OCI-LY1 (cell line): ENCODE data around the gene RER1.

Experiments
- H2AFZ ChIP-seq: fragments of 200-600 bp; sonication (generic), shearing (Covaris generic); 2 replicates; pipeline ENCODE4 v1.6.0; 2014; ENCODE audit warnings: antibody characterized with exemption, mild to moderate bottlenecking, low read length
- H3F3A ChIP-seq: fragments of 200-600 bp; sonication (generic), shearing (Covaris generic); 2 replicates; pipeline ENCODE4 v1.6.0; 2014; ENCODE audit warnings: mild to moderate bottlenecking, antibody characterized with exemption, low read length, moderate library complexity; ENCODE audit not compliant: insufficient read depth
- H3K27ac ChIP-seq: fragments of 200-600 bp; sonication (generic); 2 replicates; pipeline ENCODE4 v1.5.1; 2014; ENCODE audit warnings: low read length, mixed run types, mild to moderate bottlenecking, low read depth; ENCODE audit not compliant: poor library complexity, severe bottlenecking
- H3K27me3 ChIP-seq: fragments of 200-600 bp; sonication (generic); 2 replicates; pipeline ENCODE4 v1.6.0; 2014; ENCODE audit warnings: antibody characterized with exemption, mild to moderate bottlenecking, low read length, moderate library complexity; ENCODE audit not compliant: insufficient read depth
- H3K36me3 ChIP-seq: fragments of 200-600 bp; sonication (generic); 2 replicates; pipeline ENCODE4 v1.6.1; 2014; ENCODE audit warnings: mild to moderate bottlenecking, antibody characterized with exemption, low read length, moderate library complexity, mixed read lengths; ENCODE audit not compliant: insufficient read depth
- H3K4me1 ChIP-seq: fragments of 200-600 bp; sonication (generic); 2 replicates; pipeline ENCODE4 v1.5.1; 2014; ENCODE audit warnings: mild to moderate bottlenecking, low read length, moderate library complexity; ENCODE audit not compliant: insufficient read depth, severe bottlenecking
- H3K4me2 ChIP-seq: fragments of 200-600 bp; sonication (generic), shearing (Covaris generic); 2 replicates; pipeline ENCODE4 v1.6.1; 2014; ENCODE audit warnings: low read length
- H3K4me3 ChIP-seq: fragments of 200-600 bp; sonication (generic); 2 replicates; pipeline ENCODE4 v1.5.1; 2014; ENCODE audit warnings: low read length, low read depth, mild to moderate bottlenecking, mixed read lengths; ENCODE audit not compliant: poor library complexity, severe bottlenecking
- H3K79me2 ChIP-seq: fragments of 200-600 bp; shearing (Covaris generic); 2 replicates; pipeline ENCODE4 v1.6.1; 2016; ENCODE audit warnings: mixed run types, low read length, mixed read lengths; ENCODE audit not compliant: insufficient read depth
- H3K9ac ChIP-seq: fragments of 200-600 bp; sonication (generic), shearing (Covaris generic); 2 replicates; pipeline ENCODE4 v1.6.1; 2014; ENCODE audit warnings: mild to moderate bottlenecking, low read length, mixed read lengths
- H3K9me2 ChIP-seq: fragments of 200-600 bp; sonication (generic), shearing (Covaris generic); 2 replicates; pipeline ENCODE4 v1.6.1; 2014; ENCODE audit warnings: low read depth, mild to moderate bottlenecking, low read length, mixed read lengths
- H3K9me3 ChIP-seq: fragments of 200-600 bp; shearing (Covaris generic); 2 replicates; pipeline ENCODE4 v1.6.1; 2014; ENCODE audit warnings: low read length, mixed read lengths
- H4K20me1 ChIP-seq: fragments of 200-600 bp; sonication (generic), shearing (Covaris generic); 2 replicates; pipeline ENCODE4 v1.6.0; 2016; ENCODE audit warnings: mild to moderate bottlenecking, low read length; ENCODE audit not compliant: insufficient read depth
- EZH2 ChIP-seq: fragments of 200-600 bp; sonication (generic), shearing (Covaris generic); IDR thresholded peaks from 2 replicates; pipeline ENCODE4 v1.8.0; 2017; ENCODE audit warnings: borderline replicate concordance, mixed run types, mild to moderate bottlenecking, antibody characterized with exemption, low read length, moderate library complexity, mixed read lengths
- TF ChIP-seq, protein P1 (sequence below): fragments of 200-600 bp; sonication (generic), shearing (Covaris generic); IDR thresholded peaks from 2 replicates; pipeline ENCODE4 v1.5.1; 2017; ENCODE audit warnings: mild to moderate bottlenecking, antibody characterized with exemption, low read length, moderate library complexity, mixed read lengths

The RER1 gene

DNA sequence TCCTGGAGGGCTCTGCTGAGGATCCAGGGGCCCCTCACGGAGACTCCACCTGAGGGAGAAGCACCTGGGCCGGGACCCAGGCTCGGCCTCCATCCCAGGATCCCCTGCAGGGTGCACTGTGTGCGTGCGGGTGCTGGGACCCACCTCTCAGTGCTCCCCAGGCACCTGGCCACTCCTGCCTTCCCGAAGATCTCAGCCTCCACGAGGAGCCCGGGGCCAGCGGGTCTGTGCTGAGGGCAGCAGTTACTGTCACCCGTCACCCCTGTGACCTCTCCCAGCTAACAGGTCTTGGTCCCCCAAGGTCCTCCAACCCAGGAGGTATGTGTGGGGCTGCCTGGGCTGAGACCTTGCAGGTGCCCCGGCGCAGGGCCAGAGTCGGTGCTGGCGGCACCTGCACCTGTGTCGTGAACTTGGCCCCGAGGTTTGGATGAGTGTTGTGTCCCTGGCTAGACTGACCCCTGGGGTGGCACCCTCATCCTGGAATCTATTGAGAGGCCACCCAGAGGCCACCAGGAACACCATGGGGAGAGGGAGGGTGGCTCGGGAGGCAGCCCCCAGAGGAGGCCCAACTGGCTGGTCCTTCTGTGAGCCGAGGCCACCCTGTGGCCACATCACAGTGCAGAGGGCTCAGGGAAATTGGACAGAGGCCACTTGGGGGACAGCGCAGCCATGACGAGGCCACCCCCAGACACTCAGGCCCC, 17.9 kb upstream of the RER1 start:
- Histone ChIP-seq H3K9me2 (no peaks in the 10 kb centered on the region), H3K27me3 (0 out of 2 replicates have a peak, but pooled peaks cover 5% of the 10 kb centered on the region), H3K79me2 (no peaks in the 10 kb centered on the region), H3F3A (no peaks in the 10 kb centered on the region), H2AFZ (no peak overlapping the region), H3K4me2 (no peak overlapping the region), H3K4me1 (no peaks in the 10 kb centered on the region), H3K9ac (no peak overlapping the region), H3K9me3 (no peaks in the 10 kb centered on the region), H4K20me1 (no peaks in the 10 kb centered on the region), H3K36me3 (no peaks in the 10 kb centered on the region), H3K27ac (no peak overlapping the region), H3K4me3 (no peak overlapping the region)
- no peak for TF ChIP-seq EZH2
- TF ChIP-seq, protein P1, sequence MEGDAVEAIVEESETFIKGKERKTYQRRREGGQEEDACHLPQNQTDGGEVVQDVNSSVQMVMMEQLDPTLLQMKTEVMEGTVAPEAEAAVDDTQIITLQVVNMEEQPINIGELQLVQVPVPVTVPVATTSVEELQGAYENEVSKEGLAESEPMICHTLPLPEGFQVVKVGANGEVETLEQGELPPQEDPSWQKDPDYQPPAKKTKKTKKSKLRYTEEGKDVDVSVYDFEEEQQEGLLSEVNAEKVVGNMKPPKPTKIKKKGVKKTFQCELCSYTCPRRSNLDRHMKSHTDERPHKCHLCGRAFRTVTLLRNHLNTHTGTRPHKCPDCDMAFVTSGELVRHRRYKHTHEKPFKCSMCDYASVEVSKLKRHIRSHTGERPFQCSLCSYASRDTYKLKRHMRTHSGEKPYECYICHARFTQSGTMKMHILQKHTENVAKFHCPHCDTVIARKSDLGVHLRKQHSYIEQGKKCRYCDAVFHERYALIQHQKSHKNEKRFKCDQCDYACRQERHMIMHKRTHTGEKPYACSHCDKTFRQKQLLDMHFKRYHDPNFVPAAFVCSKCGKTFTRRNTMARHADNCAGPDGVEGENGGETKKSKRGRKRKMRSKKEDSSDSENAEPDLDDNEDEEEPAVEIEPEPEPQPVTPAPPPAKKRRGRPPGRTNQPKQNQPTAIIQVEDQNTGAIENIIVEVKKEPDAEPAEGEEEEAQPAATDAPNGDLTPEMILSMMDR, result no peak

DNA sequence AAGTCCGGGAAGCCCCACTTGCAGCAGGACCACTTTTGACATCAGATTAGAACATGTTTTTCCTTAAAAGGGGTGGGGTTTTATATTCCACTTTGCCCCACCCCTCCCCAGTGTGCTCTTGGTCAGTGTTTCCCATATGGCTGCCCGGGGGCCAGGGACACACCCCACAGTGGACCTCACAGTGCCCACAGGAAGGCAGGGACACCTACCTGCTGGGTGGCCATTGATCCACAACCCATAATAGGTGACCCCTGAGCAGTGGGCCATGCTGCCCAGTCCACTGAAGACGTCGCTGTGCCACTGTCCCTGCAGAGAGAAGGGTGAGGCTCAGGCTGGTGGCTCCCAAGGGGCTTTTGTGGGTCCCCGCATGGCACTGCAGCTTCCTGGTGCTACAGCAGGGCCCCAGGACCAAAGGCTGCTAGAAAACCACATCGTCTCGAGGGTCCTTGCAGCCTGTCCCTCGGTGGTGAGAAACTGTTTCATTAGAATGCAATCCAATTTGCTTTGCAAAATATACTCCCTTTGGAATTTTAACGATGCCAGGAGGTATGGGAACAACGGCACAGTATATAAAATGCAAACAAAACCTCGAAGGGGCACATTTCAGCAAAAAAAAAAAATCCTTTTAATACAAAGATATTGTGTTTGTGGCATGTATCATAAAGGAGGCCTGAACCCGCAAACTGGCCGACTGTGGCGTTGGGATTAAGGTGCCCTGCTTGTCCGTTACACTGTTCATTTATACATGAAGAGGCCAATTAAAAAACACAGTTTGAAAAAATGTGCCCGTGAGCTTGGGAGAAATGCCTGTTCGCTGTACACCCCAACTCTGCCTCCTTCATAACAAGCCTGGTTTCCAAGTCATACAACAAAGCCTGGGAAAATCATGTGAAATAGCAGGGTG, 17.1 kb upstream of the RER1 start:
- Histone ChIP-seq H3K4me2 (no peak overlapping the region), H4K20me1 (no peaks in the 10 kb centered on the region), H3K9me2 (no peaks in the 10 kb centered on the region), H3K27me3 (0 out of 2 replicates have a peak, but pooled peaks cover 5% of the 10 kb centered on the region), H2AFZ (no peak overlapping the region), H3K4me1 (no peaks in the 10 kb centered on the region), H3K27ac (no peak overlapping the region), H3K36me3 (no peaks in the 10 kb centered on the region), H3K79me2 (no peaks in the 10 kb centered on the region), H3F3A (no peaks in the 10 kb centered on the region), H3K4me3 (no peak overlapping the region), H3K9me3 (no peaks in the 10 kb centered on the region), H3K9ac (no peak overlapping the region)
- TF ChIP-seq, protein P1, result no peak

DNA sequence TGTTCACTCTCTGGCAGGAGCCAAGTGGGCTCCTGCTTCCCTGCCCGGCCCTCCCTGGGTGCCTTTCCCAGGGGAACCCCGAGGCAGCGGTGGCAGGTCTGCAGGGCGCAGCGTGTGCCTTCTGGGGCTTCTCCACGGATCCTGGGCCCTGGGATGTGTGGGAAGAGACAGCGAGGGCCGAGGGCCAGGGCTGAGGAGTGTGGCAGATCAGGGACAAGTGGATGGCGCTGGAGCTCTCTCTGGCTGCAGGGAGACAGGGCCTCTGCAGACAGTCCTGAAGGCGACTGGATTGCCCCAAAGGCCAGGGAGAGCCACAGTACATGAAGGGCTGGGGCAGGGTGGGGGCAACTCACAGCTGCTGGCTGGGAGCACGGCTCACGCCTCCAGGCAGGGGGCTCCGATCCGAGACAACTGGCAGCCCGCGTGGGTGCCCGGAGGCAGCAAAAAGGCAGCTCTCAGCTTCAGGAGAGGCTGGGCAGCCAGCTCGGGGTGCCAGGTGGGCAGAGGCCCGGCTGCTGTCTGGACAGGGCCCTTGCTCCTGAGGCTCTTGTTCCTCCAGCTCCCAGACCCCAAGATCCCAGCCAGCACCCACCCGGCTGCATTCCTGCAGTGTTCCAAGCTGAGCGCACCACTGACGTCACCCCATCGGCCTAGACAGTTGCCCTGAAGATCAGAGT, 16.3 kb upstream of the RER1 start:
- no peak overlapping the region for H3K27ac ChIP-seq
- H3K9me3 ChIP-seq, result no peaks in the 10 kb centered on the region
- no peaks in the 10 kb centered on the region for H4K20me1 ChIP-seq
- TF ChIP-seq EZH2, result no peak
- TF ChIP-seq, protein P1, result no peak
- H2AFZ ChIP-seq, result no peak overlapping the region
- H3F3A ChIP-seq, result no peaks in the 10 kb centered on the region
- H3K4me2 ChIP-seq, result no peak overlapping the region
- no peak overlapping the region for H3K9ac ChIP-seq
- H3K79me2 ChIP-seq, result no peaks in the 10 kb centered on the region
- H3K4me1 ChIP-seq, result no peaks in the 10 kb centered on the region
- H3K9me2 ChIP-seq, result no peaks in the 10 kb centered on the region
- 0 out of 2 replicates have a peak, but pooled peaks cover 5% of the 10 kb centered on the region for H3K27me3 ChIP-seq
- no peak overlapping the region for H3K4me3 ChIP-seq
- no peaks in the 10 kb centered on the region for H3K36me3 ChIP-seq
